Measurements from ENCODE around the gene PRKAG3.
"Not testable (repeated sequence)": the region's sequence is repeated elsewhere in the genome, so short reads cannot be mapped to it uniquely, and the experiment has no call there.

Gene PRKAG3

DNA sequence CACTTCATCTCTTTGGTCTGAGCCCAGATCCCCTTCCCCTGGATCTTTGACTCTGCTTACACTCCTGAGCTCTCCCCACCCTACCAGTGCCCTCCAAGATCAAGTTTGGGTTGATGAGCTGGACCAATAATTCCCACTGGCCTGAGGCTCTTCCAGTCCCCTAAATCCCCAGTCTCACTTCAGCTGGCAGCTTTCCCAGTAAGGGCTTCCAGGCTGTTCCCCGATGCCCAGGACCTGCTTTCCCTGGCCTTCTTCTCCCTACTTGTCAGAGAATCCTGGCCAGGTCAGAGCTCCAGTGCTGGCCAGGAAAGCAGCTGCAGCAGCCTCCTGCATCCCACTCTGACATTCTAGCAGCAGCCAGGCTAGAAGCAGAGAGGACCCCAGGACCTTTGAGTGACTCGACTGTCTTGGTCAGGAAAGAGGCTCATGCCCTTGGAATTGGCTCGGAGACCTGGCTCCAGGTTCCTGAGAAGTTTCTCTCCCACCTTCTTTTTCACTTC is 31.5 kb upstream of the PRKAG3 start:
- no peak for DNase-seq (ENCODE audit: extremely low read depth in 1 of 2, low read depth in 1 of 2)

- DNase-seq (ENCODE audit: extremely low read depth in 1 of 2, low read depth in 1 of 2), result no peak
Measured at GRCh38 chr2:218861645-218862318, 30.2 kb upstream of the PRKAG3 start.

GRCh38 chr2:218860950-218861381 is 29.4 kb upstream of the PRKAG3 start:
- DNase-seq (ENCODE audit: extremely low read depth in 1 of 2, low read depth in 1 of 2), result no peak

GRCh38 chr2:218859988-218860831 is 28.6 kb upstream of the PRKAG3 start:
- DNase-seq (ENCODE audit: extremely low read depth in 1 of 2, low read depth in 1 of 2), result no peak

DNA sequence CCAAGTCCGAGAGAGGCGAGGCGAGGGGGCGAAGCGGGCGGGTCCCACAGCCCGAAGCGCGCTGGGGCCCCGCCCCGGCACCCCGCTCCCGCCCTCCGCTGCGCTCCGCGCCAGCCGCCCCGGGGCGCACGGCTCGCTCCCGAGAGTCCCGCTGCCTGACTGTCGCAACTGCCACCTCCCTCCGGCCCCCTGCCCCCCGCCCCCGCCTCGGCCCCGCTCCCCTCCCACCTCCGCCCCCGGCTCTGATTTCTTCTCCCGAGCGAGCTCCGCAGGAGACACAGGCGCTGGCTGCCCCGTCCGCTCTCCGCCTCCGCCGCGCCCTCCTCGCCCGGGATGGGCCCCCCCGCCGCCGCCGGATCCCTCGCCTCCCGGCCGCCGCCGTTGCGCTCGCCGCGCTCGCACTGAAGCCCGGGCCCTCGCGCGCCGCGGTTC is 28.0 kb upstream of the PRKAG3 start, which contains the start of gene WNT6:
Gene WNT6 (plus strand): TSS at position 250 of the 432 bp plus-strand sequence. CDS start 233 bp downstream, outside the sequence.
- no peak for DNase-seq (ENCODE audit: extremely low read depth in 1 of 2, low read depth in 1 of 2)

- no peak for DNase-seq (ENCODE audit: extremely low read depth in 1 of 2, low read depth in 1 of 2)
Measured at GRCh38 chr2:218858671-218859555, 27.3 kb upstream of the PRKAG3 start.

DNA sequence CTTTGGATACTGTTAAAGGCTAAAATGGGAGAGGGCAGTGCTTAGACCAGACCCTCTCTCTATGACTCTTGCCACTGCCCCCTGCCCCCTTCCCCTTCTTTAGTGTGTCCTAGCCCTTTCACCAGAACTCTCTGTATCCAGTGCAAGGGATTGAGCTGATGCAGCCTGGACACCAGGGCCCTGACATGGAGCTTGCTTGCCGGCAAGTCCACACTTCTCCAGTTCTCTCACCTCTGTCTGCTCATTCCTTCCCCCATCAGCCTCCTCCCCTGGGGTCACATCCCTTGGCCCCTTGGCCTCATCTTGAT is 26.5 kb upstream of the PRKAG3 start:
- no peak for DNase-seq (ENCODE audit: extremely low read depth in 1 of 2, low read depth in 1 of 2)

DNA sequence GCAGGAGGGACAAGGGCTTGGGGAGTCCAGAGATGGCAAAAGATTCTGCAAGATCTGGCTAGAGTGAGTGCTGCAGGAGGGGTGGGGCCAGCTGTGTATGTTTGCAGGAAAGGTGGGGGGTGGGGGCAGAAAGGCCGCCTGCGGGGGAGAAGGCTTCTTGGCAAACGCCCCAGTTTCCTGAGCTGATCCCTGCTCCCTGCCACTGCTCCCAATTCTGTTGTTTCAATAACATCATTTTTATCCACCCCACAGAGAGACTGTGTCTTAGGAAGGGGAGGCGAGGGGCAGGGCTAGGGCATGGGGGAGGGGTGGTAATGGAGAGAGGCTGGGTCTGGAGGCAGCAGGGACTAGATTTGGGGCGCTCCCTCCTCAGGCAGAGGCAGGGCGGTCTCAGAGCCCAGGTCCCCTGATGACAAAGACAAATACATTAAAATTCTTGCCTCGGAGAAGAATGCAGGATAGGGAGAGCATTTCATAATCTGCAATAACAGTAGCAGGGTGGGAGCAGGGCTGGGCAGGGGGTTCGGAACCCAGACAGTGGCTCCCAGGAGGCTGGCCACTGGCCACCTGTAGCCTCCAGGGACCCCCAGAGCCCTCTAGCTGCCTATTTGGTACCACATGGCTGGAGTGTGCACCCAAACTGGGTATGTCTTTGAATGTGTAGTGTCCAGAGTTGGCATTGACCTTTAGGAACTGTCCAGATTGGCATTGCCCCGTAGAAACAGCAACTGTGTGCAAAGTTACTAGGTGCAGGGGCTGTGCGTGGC is 26.0 kb upstream of the PRKAG3 start:
- DNase-seq (ENCODE audit: extremely low read depth in 1 of 2, low read depth in 1 of 2), result no peak

DNA sequence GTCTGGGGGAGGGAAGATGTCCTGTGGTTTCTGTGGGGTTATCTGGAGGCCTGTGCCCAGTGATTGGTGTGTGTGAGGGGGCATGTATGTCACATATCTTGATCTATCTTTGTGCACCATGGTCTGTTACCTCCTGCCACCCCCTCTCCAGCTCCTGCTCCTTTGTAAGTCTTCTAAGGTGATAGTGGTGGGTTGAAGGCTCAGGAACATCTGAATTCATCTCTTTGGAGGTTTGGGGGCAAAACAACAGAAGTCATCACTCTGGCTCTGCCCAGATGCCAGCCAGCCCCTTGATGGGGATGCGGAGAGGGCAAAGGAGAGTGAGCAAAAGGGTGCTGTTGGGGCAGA is 25.3 kb upstream of the PRKAG3 start:
- DNase-seq (ENCODE audit: extremely low read depth in 1 of 2, low read depth in 1 of 2), result no peak

- DNase-seq (ENCODE audit: extremely low read depth in 1 of 2, low read depth in 1 of 2), result no peak
Measured at GRCh38 chr2:218856167-218856895, 24.7 kb upstream of the PRKAG3 start.

GRCh38 chr2:218855305-218856166 is 23.9 kb upstream of the PRKAG3 start:
- DNase-seq (ENCODE audit: extremely low read depth in 1 of 2, low read depth in 1 of 2), result no peak

GRCh38 chr2:218854860-218855259 is 23.3 kb upstream of the PRKAG3 start:
- DNase-seq (ENCODE audit: extremely low read depth in 1 of 2, low read depth in 1 of 2), result no peak

GRCh38 chr2:218853766-218854165 is 22.2 kb upstream of the PRKAG3 start:
- no peak for DNase-seq (ENCODE audit: extremely low read depth in 1 of 2, low read depth in 1 of 2)

- peak in 1 of 2 donors; percentile 27 for DNase-seq (ENCODE audit: extremely low read depth in 1 of 2, low read depth in 1 of 2)
Measured at GRCh38 chr2:218852911-218853667, 21.5 kb upstream of the PRKAG3 start.

DNA sequence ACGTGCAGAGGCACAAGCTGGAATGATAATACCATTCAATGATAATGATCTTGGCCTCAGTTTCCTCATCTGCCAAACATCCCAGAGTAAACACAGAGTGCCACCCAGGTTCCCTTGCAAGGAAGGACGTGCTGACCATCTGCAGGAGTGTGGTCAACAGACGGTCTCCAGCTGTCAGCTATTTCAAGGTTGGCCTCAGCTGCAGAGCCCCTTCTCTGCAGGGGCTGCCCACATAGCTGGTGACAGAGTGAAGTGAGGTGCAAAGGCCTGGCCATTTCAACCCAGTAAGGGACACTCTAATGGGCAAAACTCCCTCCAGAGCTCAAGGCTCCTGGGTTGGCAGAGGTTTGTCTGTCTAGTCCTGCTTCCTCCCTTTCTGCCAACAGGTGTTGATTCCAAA is 19.7 kb upstream of the PRKAG3 start:
- no peak for DNase-seq (ENCODE audit: extremely low read depth in 1 of 2, low read depth in 1 of 2)

DNA sequence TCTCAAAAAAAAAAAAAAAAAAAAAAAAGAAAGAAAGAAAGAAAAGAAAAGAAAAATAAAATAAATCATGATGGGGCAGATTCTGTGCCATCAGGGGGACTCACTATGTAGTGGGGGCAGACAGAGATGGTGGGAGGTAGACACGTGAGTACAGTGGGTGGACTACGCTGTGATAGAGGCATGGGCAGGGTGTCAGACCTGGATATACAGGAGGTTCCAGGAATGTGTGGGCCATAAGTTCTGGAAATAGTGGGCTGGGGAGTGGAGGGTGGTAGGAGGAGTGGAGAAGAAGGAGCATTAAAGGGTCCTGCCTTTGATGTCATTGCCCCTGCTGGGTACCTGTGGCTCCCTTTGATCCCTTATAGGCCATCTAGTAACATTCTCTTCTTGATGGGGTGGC is 19.2 kb upstream of the PRKAG3 start:
- no peak for DNase-seq (ENCODE audit: extremely low read depth in 1 of 2, low read depth in 1 of 2)

DNA sequence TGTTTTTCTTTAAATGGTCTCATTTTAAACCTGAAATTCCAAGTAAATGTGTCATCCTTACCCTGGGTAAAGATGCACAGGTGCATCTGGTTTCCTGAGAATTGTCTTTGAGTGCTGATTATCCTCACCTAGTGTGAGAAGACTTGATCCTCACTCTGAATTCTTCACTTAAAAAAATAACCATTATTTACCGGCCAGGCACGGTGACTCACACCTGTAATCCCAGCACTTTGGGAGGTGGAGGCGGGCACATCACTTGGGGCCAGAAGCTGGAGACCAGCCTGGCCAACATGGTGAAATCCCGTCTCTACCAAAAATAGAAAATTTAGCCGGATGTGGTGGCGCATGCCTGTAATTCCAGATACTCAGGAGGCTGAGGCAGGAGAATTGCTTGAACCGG is 18.1 kb upstream of the PRKAG3 start:
- DNase-seq (ENCODE audit: extremely low read depth in 1 of 2, low read depth in 1 of 2), result no peak

- not testable (repeated sequence) for DNase-seq (ENCODE audit: extremely low read depth in 1 of 2, low read depth in 1 of 2)
Measured at GRCh38 chr2:218846963-218847362, 15.4 kb upstream of the PRKAG3 start.

All from stimulated activated CD8-positive, alpha-beta memory T cell treated with anti-CD3 and anti-CD28 coated beads, Interleukin-7, amount 100 ng/mL, for 48 hours (primary cell).